Fibroblast of the aortic adventitia (primary cell): ENCODE measurements around the gene ANKRD31. TPM values are rescaled to one million over a fixed set of nuclear protein-coding genes. Genes with fewer than 3 reads are reported as not detected.

Experiments used
- DNase-seq: peaks from one replicate; pipeline ENCODE4 v3.0.0-alpha.2; 2010; ENCODE audit warnings: low read depth
- H3K4me3 ChIP-seq: 2 replicates; pipeline ENCODE4 v1.5.1; 2011; ENCODE audit warnings: low read depth, mild to moderate bottlenecking, control low read depth, low read length, moderate library complexity
- total RNA-seq: library from RNA; depleted of rRNA; stranded (reverse); fragments of >200 nt; gene quantifications from 2 replicates; pipeline ENCODE4 v1.2.3, GENCODE V29; 2012; ENCODE audit warnings: low replicate concordance
- TF ChIP-seq, protein P1 (sequence below): IDR thresholded peaks from 2 replicates; pipeline ENCODE4 v1.5.1; 2011; ENCODE audit warnings: mild to moderate bottlenecking, low read length, control low read depth, inconsistent platforms; ENCODE audit not compliant: insufficient read depth

The ANKRD31 gene
- 0.16 and 0.18 TPM in 2 replicates for total RNA-seq

GRCh38 chr5:75236322-75237316 lies at the start of gene ANKRD31:
Gene ANKRD31 (minus strand): TSS chr5:75236878. CDS start chr5:75236686, 192 bp downstream.
- DNase-seq: peak; percentile 68
- TF ChIP-seq, protein P1, sequence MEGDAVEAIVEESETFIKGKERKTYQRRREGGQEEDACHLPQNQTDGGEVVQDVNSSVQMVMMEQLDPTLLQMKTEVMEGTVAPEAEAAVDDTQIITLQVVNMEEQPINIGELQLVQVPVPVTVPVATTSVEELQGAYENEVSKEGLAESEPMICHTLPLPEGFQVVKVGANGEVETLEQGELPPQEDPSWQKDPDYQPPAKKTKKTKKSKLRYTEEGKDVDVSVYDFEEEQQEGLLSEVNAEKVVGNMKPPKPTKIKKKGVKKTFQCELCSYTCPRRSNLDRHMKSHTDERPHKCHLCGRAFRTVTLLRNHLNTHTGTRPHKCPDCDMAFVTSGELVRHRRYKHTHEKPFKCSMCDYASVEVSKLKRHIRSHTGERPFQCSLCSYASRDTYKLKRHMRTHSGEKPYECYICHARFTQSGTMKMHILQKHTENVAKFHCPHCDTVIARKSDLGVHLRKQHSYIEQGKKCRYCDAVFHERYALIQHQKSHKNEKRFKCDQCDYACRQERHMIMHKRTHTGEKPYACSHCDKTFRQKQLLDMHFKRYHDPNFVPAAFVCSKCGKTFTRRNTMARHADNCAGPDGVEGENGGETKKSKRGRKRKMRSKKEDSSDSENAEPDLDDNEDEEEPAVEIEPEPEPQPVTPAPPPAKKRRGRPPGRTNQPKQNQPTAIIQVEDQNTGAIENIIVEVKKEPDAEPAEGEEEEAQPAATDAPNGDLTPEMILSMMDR: peak; percentile 44
- peak within 1 kb of the TSS; percentile 88 for H3K4me3 ChIP-seq

GRCh38 chr5:75286211-75286773 lies 49.6 kb upstream of the ANKRD31 start:
- H3K4me3 ChIP-seq: no peak overlapping the region
- TF ChIP-seq, protein P1: no peak
- no peak for DNase-seq

DNA sequence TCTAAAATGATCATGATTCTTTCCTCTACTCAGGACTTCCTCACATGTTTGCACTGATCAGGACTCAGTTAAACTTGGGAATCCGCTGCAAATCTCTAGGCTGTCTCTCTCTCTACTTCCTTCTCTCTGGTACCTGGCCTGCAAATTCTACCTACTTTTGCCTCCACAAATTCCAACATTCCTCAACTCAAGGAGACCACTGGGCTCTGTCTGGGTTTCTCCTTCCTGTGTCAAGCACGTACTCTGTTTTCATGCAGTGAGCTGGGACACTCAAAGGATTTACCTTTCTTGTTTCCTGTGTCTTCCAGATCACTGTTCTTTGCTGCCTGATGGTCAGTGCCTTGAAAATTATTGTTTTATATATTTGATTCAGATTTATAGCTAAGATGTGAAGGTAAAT lies 45.9 kb upstream of the ANKRD31 start:
- no peak overlapping the region for H3K4me3 ChIP-seq
- no peak for DNase-seq
- TF ChIP-seq, protein P1: no peak

GRCh38 chr5:75281716-75282465 lies 45.2 kb upstream of the ANKRD31 start:
- no peak overlapping the region for H3K4me3 ChIP-seq
- DNase-seq: no peak
- TF ChIP-seq, protein P1: no peak

GRCh38 chr5:75279321-75279720 lies 42.6 kb upstream of the ANKRD31 start:
- TF ChIP-seq, protein P1: no peak
- H3K4me3 ChIP-seq: no peak overlapping the region
- DNase-seq: peak; percentile 3

GRCh38 chr5:75277463-75277862 lies 40.8 kb upstream of the ANKRD31 start:
- H3K4me3 ChIP-seq: no peak overlapping the region
- TF ChIP-seq, protein P1: no peak
- DNase-seq: no peak
